ENCODE data around the gene DOLK. TPM values are rescaled to one million over a fixed set of nuclear protein-coding genes. Genes with fewer than 3 reads are reported as not detected.

DOLK gene
- 11.4 and 11.8 TPM in 2 replicates for total RNA-seq (2013; cell fraction: nucleolus; rRNA removed)
- total RNA-seq (2014; rRNA removed): 15.7 and 16.9 TPM in 2 replicates
- total RNA-seq (2014; rRNA removed; fragmentation: Illumina TruSeq; extraction: Trizol): 6.8 and 7.1 TPM in 2 replicates
- 9.3 and 10.9 TPM in 2 replicates for total RNA-seq (2021)
- polyA plus RNA-seq (2011; ENCODE audit: low read depth): 2.8 TPM
- 3.5 and 6.4 TPM in 2 replicates for polyA plus RNA-seq (2011; rRNA removed)
- polyA plus RNA-seq (2011; cell fraction: cytosol; rRNA removed): 9.1 and 11.6 TPM in 2 replicates
- polyA plus RNA-seq (2011; cell fraction: nucleus; rRNA removed): 6.9 and 7.5 TPM in 2 replicates
- polyA plus RNA-seq (2012): 5.0 and 7.2 TPM in 2 replicates
- 8.4 and 9.0 TPM in 2 replicates for polyA plus RNA-seq (2014; fragmentation: Illumina TruSeq; extraction: Trizol)
- 1 to 10 TPM; 1.9 to 3.2 TPM for polyA plus RNA-seq (2014; fragmentation: Nextera tagmentation; extraction: Ambion mirVana)
- polyA plus RNA-seq (2014; rRNA removed): 9.3 and 10.4 TPM in 2 replicates
- polyA plus RNA-seq (2016; fragmentation: Nextera tagmentation; extraction: Ambion mirVana): 10 to 100 TPM; 17.8 to 18.2 TPM
- polyA minus RNA-seq (2011; rRNA and poly(A)+ RNA removed): 23.9 and 26.4 TPM in 2 replicates
- 4.1 and 7.1 TPM in 2 replicates for polyA minus RNA-seq (2011; cell fraction: cytosol; rRNA and poly(A)+ RNA removed)
- polyA minus RNA-seq (2011; cell fraction: nucleus; rRNA and poly(A)+ RNA removed): 20.3 and 30.5 TPM in 2 replicates
- percentile 68 among the genes with signal in this experiment for Bru-seq, nascent RNA
- percentile 44 among the genes with signal in this experiment for BruChase-seq, experiment 1, labeled RNA remaining after a 6-hour chase
- BruChase-seq, experiment 2, labeled RNA remaining after a 2-hour chase: percentile 65 among the genes with signal in this experiment
- long read RNA-seq, experiment 1, transcript DOLK-201 (1 exons, 2,090 nt): major isoform, 18 of 18 reads
- long read RNA-seq, experiment 1, partial matches to known transcripts: 0 of 18 reads
- long read RNA-seq, experiment 1, other reads (novel, unspliced or antisense): 0 of 18 reads
- long read RNA-seq, experiment 2, transcript DOLK-201 (1 exons, 2,090 nt): major isoform, 17 of 17 reads
- long read RNA-seq, experiment 2, partial matches to known transcripts: 0 of 17 reads
- long read RNA-seq, experiment 2, other reads (novel, unspliced or antisense): 0 of 17 reads

- RAD21 ChIA-PET (ENCODE audit: unreplicated experiment): interaction anchor here (0.7 to 1.0 kb wide), 3 partner anchors 80 to 1551 kb away, joined by 3 read pairs; partner anchors contain the start of gene SH3GLB2
- 1% methylated on average over 72 of the region's 86 CpGs for WGBS (ENCODE audit: insufficient coverage, insufficient replicate concordance, low lambda C conversion rate, missing lambda C conversion rate)
- BruUV-seq (replicated peaks): TSS peak; percentile 82
- H3K4me3 ChIP-seq: peak within 1 kb of the TSS; percentile 99
- H3K27me3 ChIP-seq (replicated peaks in 1 of 2; ENCODE audit: control insufficient read depth in 2 of 2, insufficient read depth in 2 of 2, low read length in 1 of 2): no peaks in the 10 kb centered on the region
- H3K4me1 ChIP-seq (ENCODE audit: control insufficient read depth, insufficient read depth, low read length): peaks cover 11% of the 10 kb centered on the region
- POLR2A ChIA-PET: interaction anchor here (0.6 to 1.3 kb wide), 5 partner anchors 70 to 396 kb away, joined by 3 to 4 read pairs (median 3); partner anchors contain the start of gene DOLPP1
- H2AFZ ChIP-seq (ENCODE audit: control insufficient read depth, low read depth, low read length): peak within 1 kb of the TSS; percentile 88
- ATAC-seq (peak; percentile 89), DNase-seq (ENCODE audit: low read depth, low spot score) (peak; percentile 60), FAIRE-seq (peak; percentile 82)
- SMC1A ChIA-PET (ENCODE audit: uncharacterized antibody, unreplicated experiment): interaction anchor here (1.0 to 1.5 kb wide), 2 partner anchors 17 to 19 kb away, joined by 4 to 5 read pairs; no protein-coding TSS in a partner anchor
- H3K9ac ChIP-seq (ENCODE audit: control insufficient read depth, insufficient read depth, low read length): peak within 1 kb of the TSS; percentile 82
- H3K9me3 ChIP-seq (replicated peaks; ENCODE audit: control insufficient read depth, insufficient read depth, low read length): no peaks in the 10 kb centered on the region
- peaks cover 21% of the 10 kb centered on the region for H3K79me2 ChIP-seq (ENCODE audit: control insufficient read depth, insufficient read depth, low read length)
- H3K27ac ChIP-seq (ENCODE audit: control insufficient read depth, insufficient read depth): peak within 1 kb of the TSS; percentile 84
- H3K36me3 ChIP-seq (ENCODE audit: control insufficient read depth in 2 of 2, insufficient read depth in 2 of 2, low read length in 1 of 2): no peaks in the 10 kb centered on the region
- CTCF ChIA-PET: interaction anchor here (1.0 to 1.5 kb wide), 4 partner anchors 20 to 528 kb away, joined by 3 to 4 read pairs (median 4); no protein-coding TSS in a partner anchor
- H4K20me1 ChIP-seq (ENCODE audit: control insufficient read depth, insufficient read depth): no peaks in the 10 kb centered on the region
- in situ Hi-C loops (cut with MboI) (no loop called here), intact Hi-C loops (cut with micrococcal nuclease; ENCODE audit: unreplicated experiment) (loop anchor here (5.0 kb wide), 1 partner anchor 225 kb away; the partner anchor contains the start of gene ZDHHC12)
- H3K4me2 ChIP-seq (ENCODE audit: control insufficient read depth, insufficient read depth): peak within 1 kb of the TSS; percentile 95
- no peak for TF ChIP-seq CEBPB (IDR thresholded peaks at IDR 0.05; ENCODE audit: borderline replicate concordance in 1 of 2, low read depth in 2 of 2, low read length in 2 of 2)
- peak; percentile 88 for TF ChIP-seq SIN3A (IDR thresholded peaks at IDR 0.05; ENCODE audit: low read depth, low read length)
- TF ChIP-seq SP1 (IDR thresholded peaks at IDR 0.05; ENCODE audit: low read depth, low read length): peak; percentile 67
- TF ChIP-seq YBX1 (IDR thresholded peaks at IDR 0.05): no peak
- no peak for TF ChIP-seq BCL11A (IDR thresholded peaks at IDR 0.05; ENCODE audit: low read depth, low read length)
- peak; percentile 39 for TF ChIP-seq KLF5 (IDR thresholded peaks at IDR 0.05; ENCODE audit: partially characterized antibody)
- TF ChIP-seq ZBTB4 (CRISPR knock-in tag; IDR thresholded peaks at IDR 0.05): peak; percentile 89
- TF ChIP-seq MAX (IDR thresholded peaks at IDR 0.05; ENCODE audit: low read depth, low read length): peak; percentile 99
- TF ChIP-seq RELB (IDR thresholded peaks at IDR 0.05; ENCODE audit: low read depth): peak; percentile 76; the same call in 1 of the 2 replicates
- no peak for TF ChIP-seq ETV6 (conservative IDR thresholded peaks at IDR 0.05 in 1 of 2, IDR thresholded peaks at IDR 0.05 in 1 of 2; ENCODE audit: borderline replicate concordance in 1 of 2, low read depth in 1 of 2)
- TF ChIP-seq PKNOX1 (IDR thresholded peaks at IDR 0.05): peak; percentile 28; the same call in 1 of the 2 replicates
These were observed at the start of gene DOLK, which contains the start of gene NUP188 for GRCh38 chr9:128947527-128948301. Gene DOLK, minus strand, starts transcription at chr9:128947603. Its CDS starts 300 bp downstream, at chr9:128947303. Gene NUP188, plus strand, starts transcription at chr9:128947699. Its CDS starts 21 bp downstream, at chr9:128947720.
